SU-DHL-6 (cell line): ENCODE data around the gene ITIH5.

Experiments used
- CTCF ChIP-seq: fragments of 200-600 bp; sonication (generic); IDR thresholded peaks from one replicate; pipeline ENCODE4 v1.5.1; 2017; ENCODE audit warnings: antibody characterized with exemption, mild to moderate bottlenecking, low read length, moderate library complexity; ENCODE audit not compliant: insufficient read depth, poor library complexity, severe bottlenecking
- EZH2phosphoT487 ChIP-seq: fragments of 200-600 bp; sonication (generic), shearing (Covaris generic); conservative IDR thresholded peaks from 2 replicates; pipeline ENCODE4 v1.6.1; 2018; ENCODE audit warnings: mild to moderate bottlenecking, antibody characterized with exemption, low read length, moderate library complexity, mixed read lengths

- TF ChIP-seq CTCF = no peak
- TF ChIP-seq EZH2phosphoT487 = no peak
Observed at GRCh38 chr10:7686351-7687171, 19.8 kb upstream of the ITIH5 start.
